Thyroid gland (tissue), 4 donors: Measurements from ENCODE around the gene GGT5.

Experiments used
- CTCF ChIP-seq, 6 experiments: fragments of 200-600 bp in 3 of 6; fragments of 450-650 bp in 3 of 6; sonication (generic) in 3 of 6; IDR thresholded peaks; one replicate each; pipeline ENCODE4 v1.5.1; 2016 to 2019; ENCODE audit warnings: antibody characterized with exemption in 6 of 6, mild to moderate bottlenecking in 2 of 6, inconsistent platforms in 1 of 6, moderate library complexity in 1 of 6
- POLR2A ChIP-seq, 2 donors: fragments of 450-650 bp; IDR thresholded peaks; one replicate each; pipeline ENCODE4 v1.6.1; 2017; ENCODE audit warnings: antibody characterized with exemption in 2 of 2, mild to moderate bottlenecking in 2 of 2, moderate library complexity in 1 of 2

- TF ChIP-seq CTCF (IDR thresholded peaks at IDR 0.05) (no peak), POLR2A (IDR thresholded peaks at IDR 0.05) (no peak)
These were observed 11.1 kb downstream of the GGT5 start for GRCh38 chr22:24233816-24234215.
